Fibroblast of pulmonary artery (primary cell): ENCODE measurements around the gene ACSL5.
A peak's percentile ranks its signal among the peaks of the same experiment; 100 is the strongest.

ENCODE experiments used
- DNase-seq: peaks from one replicate; pipeline ENCODE4 v3.0.0-alpha.2; 2010; ENCODE audit warnings: low read depth
- H3K4me3 ChIP-seq: replicated peaks from 2 replicates; pipeline ENCODE4 v1.5.1; 2011; ENCODE audit warnings: low read depth, mild to moderate bottlenecking, control low read depth, low read length, moderate library complexity
- TF ChIP-seq, protein P1 (sequence below): IDR thresholded peaks from 2 replicates; pipeline ENCODE4 v1.5.1; 2011; ENCODE audit warnings: mild to moderate bottlenecking, control low read depth, low read length, inconsistent platforms; ENCODE audit errors: missing control alignments

Gene ACSL5

GRCh38 chr10:112429654-112430230 lies 55.8 kb downstream of the ACSL5 start:
- H3K4me3 ChIP-seq, result no peak overlapping the region
- no peak for DNase-seq
- TF ChIP-seq, protein P1, sequence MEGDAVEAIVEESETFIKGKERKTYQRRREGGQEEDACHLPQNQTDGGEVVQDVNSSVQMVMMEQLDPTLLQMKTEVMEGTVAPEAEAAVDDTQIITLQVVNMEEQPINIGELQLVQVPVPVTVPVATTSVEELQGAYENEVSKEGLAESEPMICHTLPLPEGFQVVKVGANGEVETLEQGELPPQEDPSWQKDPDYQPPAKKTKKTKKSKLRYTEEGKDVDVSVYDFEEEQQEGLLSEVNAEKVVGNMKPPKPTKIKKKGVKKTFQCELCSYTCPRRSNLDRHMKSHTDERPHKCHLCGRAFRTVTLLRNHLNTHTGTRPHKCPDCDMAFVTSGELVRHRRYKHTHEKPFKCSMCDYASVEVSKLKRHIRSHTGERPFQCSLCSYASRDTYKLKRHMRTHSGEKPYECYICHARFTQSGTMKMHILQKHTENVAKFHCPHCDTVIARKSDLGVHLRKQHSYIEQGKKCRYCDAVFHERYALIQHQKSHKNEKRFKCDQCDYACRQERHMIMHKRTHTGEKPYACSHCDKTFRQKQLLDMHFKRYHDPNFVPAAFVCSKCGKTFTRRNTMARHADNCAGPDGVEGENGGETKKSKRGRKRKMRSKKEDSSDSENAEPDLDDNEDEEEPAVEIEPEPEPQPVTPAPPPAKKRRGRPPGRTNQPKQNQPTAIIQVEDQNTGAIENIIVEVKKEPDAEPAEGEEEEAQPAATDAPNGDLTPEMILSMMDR, result no peak

GRCh38 chr10:112433136-112433535 lies 59.2 kb downstream of the ACSL5 start:
- no peak for DNase-seq
- no peak overlapping the region for H3K4me3 ChIP-seq
- TF ChIP-seq, protein P1, result no peak

DNA sequence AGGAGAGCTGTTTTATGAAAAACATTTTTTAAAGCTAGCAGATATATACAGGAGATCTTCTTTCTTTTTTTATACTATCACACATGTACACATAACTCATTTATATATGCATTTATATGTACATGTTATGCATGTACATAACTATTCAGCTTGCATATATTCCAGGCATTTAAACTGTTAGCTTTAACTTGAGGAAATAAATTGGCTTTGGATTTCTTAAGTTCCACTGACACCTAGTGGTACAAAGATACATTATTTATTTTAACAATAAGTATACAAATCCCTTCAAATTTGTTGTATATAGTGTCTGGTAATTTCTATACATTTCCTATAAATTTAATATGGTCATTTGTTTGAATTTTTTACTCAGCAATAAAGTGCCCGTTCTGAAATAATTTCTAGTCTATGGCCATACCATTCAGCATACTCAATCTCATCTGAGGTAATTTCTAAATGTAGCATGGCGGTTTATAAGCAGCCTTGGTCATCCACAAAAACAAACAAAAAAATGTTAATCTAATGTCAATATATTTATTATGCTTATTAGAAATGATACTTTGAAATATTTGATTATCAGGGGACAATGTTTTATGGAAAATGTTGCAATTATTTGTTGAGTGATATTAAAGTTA lies 61.2 kb downstream of the ACSL5 start:
- TF ChIP-seq, protein P1, result peak; percentile 40
- DNase-seq, result peak; percentile 74
- no peak overlapping the region for H3K4me3 ChIP-seq

GRCh38 chr10:112438356-112438755 lies 64.4 kb downstream of the ACSL5 start:
- H3K4me3 ChIP-seq, result no peak overlapping the region
- no peak for DNase-seq
- TF ChIP-seq, protein P1, result no peak

DNA sequence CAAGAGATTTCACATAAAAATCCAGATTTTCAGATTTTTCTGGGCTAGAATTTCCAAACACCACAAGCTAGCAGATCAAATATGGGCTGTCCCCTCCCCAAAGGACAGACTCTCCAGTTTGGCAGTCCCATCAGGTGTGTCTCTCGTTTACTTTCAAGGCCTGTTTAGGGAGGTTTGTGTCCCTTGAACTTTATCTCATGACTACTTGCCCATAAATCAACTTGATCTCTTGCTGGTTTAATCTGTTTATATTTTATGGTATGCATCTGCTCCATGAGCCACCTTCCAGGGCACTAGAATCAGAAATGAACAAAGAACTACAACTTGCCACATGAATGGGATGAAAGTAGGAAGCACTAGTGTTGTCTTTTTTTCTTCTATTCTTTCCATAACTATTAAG lies 67.6 kb downstream of the ACSL5 start:
- TF ChIP-seq, protein P1, result no peak

DNA sequence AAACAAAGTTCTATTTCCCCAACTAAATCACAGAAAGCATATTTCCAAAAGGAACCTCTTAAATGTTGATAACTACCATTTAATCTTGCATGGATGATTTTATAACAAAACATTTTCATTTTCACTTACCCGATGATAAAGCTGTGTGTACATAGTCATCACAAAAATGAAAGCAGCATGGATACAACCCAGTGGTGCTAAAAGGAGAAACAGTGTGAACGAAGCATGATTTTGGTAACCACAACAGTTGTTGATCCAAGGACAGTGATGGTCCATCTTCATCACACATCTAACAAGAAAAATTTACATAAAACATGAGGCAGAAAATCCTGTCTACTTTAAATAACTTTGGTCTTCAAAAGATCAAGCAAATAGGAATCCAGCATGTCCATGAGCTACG lies 68.1 kb downstream of the ACSL5 start:
- H3K4me3 ChIP-seq, result no peak overlapping the region
- no peak for DNase-seq
- TF ChIP-seq, protein P1, result no peak

More for the DNA sequence above, 67.6 kb downstream of the ACSL5 start:
- no peak for DNase-seq
- no peak overlapping the region for H3K4me3 ChIP-seq
